ENCODE data around the gene TMEM39A.

TMEM39A gene, protein sequence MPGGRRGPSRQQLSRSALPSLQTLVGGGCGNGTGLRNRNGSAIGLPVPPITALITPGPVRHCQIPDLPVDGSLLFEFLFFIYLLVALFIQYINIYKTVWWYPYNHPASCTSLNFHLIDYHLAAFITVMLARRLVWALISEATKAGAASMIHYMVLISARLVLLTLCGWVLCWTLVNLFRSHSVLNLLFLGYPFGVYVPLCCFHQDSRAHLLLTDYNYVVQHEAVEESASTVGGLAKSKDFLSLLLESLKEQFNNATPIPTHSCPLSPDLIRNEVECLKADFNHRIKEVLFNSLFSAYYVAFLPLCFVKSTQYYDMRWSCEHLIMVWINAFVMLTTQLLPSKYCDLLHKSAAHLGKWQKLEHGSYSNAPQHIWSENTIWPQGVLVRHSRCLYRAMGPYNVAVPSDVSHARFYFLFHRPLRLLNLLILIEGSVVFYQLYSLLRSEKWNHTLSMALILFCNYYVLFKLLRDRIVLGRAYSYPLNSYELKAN

DNA sequence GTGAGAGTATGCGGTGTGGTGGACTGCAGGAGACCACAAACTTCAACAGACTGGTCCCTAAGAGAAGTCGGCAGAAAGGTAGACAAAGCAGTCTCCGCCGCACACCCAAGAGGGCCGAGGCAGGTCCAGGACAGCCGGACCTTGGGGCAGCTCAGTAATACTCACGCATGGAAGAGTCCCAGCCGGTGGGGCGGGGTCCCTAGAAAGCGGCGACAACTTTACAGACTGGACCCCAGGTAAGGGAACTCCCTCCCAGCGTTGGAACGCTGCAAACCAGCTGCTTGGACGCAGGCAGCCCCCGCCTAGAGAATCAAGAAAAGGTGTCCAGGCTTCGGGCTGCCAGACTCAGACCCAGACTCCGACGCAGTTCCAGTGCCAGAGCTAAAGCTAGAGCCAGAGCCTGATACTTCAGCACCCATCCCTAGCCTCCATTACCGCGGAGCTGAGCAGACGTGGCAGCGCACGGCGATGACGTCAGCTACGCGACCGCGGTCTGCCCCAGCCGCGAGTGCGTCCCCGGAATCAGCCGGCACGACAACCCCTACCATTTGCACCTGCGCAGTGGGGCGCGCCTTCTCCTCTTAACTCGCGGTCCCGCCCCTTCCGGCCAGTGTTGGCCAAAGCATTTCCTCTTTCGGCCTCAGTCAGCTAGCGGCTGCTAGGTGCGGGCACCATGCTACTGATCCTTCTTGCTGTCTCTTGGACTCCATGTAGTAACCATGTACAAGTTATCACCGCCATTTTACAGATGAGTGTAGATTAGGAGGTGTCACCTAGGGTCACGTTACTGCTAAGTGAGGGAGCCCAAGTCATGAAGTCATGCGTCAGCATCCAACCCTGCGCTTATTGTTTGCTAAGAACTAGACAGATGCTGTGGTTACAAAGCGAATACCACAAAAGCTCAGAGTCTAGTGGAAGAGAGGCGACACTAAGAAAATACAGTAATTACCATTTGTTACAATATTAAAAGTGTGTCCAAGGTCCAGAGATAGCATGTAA lies at the start of gene TMEM39A:
TMEM39A (minus strand) TSS at position 445 of the 999 bp plus-strand sequence. CDS start 1,541 bp downstream, outside the sequence.
- H3K4me3 ChIP-seq (ENCODE audit: low read depth, low read length), result peak within 1 kb of the TSS; percentile 94
- TF ChIP-seq, protein P1, sequence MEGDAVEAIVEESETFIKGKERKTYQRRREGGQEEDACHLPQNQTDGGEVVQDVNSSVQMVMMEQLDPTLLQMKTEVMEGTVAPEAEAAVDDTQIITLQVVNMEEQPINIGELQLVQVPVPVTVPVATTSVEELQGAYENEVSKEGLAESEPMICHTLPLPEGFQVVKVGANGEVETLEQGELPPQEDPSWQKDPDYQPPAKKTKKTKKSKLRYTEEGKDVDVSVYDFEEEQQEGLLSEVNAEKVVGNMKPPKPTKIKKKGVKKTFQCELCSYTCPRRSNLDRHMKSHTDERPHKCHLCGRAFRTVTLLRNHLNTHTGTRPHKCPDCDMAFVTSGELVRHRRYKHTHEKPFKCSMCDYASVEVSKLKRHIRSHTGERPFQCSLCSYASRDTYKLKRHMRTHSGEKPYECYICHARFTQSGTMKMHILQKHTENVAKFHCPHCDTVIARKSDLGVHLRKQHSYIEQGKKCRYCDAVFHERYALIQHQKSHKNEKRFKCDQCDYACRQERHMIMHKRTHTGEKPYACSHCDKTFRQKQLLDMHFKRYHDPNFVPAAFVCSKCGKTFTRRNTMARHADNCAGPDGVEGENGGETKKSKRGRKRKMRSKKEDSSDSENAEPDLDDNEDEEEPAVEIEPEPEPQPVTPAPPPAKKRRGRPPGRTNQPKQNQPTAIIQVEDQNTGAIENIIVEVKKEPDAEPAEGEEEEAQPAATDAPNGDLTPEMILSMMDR (IDR thresholded peaks at IDR 0.05; ENCODE audit: low read depth, low read length, missing control alignments), result no peak

DNA sequence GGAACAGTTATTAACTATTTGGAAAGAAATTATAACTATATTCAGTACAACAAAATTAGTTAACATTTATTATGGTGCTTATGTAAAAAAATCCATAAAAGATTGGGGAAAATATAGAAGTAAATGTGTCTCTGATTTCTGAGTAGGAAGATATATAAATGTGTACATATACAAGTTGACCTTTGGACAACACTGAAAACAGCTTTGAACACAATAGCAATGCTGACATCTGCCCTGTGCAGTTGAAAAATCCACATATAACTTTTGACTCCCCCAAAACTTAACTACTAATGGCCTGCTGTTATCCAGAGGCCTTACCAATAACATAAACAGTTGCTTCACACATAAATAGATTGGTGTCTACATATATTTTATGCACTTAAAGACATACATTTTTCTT lies 47.3 kb upstream of the TMEM39A start:
- TF ChIP-seq, protein P1 (IDR thresholded peaks at IDR 0.05; ENCODE audit: low read depth, low read length, missing control alignments), result no peak
- DNase-seq (ENCODE audit: low read depth), result no peak
- H3K4me3 ChIP-seq (ENCODE audit: low read depth, low read length), result no peak overlapping the region

More for the DNA sequence above, at the start of gene TMEM39A:
- peak; percentile 95 for DNase-seq (ENCODE audit: low read depth)

DNA sequence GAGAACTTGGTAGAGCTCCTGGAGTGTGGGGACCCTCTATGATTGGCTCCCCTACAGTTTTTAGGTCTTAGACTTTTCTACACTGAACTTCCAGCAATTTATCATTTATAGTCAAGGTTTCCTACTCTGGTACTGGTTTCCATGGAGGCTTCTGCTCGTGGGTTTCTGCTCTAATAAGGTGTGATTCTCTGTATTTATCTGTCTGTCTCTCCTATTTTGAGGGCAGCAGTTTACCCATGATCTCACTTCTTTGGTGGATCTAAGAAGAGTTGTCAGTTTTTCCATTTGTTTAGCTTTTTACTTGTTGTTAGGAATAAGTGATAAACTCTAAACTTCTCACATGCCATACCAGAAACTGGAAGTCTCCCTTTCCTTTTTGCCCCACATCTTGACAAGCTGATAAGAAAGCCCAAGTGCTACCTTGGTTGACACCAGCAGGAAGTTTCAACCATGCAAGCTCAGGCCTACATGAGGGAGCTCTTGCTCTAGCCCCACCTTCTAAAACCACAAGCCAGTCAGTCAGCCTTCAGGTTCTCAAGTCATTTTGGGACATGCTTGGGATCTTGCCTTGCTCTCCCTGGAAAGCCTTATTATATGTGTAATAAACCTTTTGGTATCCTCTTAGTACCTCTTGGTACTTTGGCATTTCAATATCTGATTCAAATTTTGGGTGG lies 44.9 kb upstream of the TMEM39A start:
- TF ChIP-seq, protein P1 (IDR thresholded peaks at IDR 0.05; ENCODE audit: low read depth, low read length, missing control alignments), result no peak
- no peak for DNase-seq (ENCODE audit: low read depth)

DNA sequence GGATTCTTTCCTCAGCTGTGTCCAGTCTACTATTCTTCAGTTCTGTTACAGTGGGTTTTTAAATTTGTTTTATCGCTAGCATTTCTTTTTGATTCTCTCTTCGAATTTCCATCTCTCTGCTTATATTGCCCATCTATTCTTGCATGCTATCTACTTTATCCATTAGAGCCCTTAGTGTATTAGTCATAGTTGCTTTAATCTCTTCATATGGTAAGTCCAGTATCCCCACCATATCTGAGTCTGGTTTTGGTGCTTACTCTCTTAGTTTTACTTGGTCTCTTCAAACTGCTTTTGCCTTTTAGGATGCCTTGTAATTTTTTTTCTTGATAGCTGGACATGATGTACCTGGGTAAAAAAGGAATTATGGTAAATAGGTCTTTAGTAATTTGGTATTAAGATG lies 44.0 kb upstream of the TMEM39A start:
- TF ChIP-seq, protein P1 (IDR thresholded peaks at IDR 0.05; ENCODE audit: low read depth, low read length, missing control alignments), result no peak
- no peak for DNase-seq (ENCODE audit: low read depth)
- no peak overlapping the region for H3K4me3 ChIP-seq (ENCODE audit: low read depth, low read length)

More for the DNA sequence above, 44.9 kb upstream of the TMEM39A start:
- no peak overlapping the region for H3K4me3 ChIP-seq (ENCODE audit: low read depth, low read length)

DNA sequence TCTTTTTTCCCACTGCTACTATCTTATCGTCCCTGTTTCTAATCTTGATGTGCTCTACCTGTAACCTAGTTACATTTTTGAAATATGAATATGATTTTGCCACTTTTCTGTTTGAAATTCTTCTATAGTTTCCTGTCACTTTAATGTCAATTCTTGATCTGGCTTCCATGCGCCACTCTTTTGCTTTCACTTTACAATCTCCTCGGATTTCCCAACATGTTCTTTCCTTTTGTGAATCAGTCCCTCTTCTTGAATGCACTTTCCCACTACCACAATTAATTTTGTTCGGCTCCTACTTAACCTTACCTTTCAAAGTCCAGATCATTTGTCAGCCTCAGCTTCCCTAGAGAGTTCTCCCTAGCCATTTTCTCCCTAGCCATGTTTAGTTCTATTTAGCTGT lies 43.2 kb upstream of the TMEM39A start:
- H3K4me3 ChIP-seq (ENCODE audit: low read depth, low read length), result no peak overlapping the region
- DNase-seq (ENCODE audit: low read depth), result no peak
- TF ChIP-seq, protein P1 (IDR thresholded peaks at IDR 0.05; ENCODE audit: low read depth, low read length, missing control alignments), result no peak

DNA sequence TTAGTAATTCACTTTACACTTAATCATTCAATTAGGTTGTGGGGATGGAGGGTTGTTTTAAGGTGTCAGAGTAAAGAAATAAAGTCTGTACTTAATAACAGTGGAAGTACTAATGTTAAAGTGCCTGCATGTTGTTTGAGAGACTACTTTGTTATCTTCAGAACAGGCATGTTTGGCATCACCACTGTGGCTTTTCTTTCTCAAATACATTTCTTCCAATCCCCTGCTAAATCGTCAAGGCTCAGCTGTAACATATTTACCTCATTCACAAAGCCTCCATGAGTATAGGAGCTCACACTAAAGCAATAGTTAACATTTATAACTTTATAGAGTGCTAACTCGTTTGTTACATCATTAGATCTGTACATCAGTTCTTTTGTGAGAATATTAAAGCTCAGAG lies 37.5 kb upstream of the TMEM39A start:
- no peak overlapping the region; the same call in 1 of the 2 replicates for H3K4me3 ChIP-seq (ENCODE audit: low read depth, low read length)
- TF ChIP-seq, protein P1 (IDR thresholded peaks at IDR 0.05; ENCODE audit: low read depth, low read length, missing control alignments), result no peak

More for the DNA sequence above, 37.5 kb upstream of the TMEM39A start:
- no peak for DNase-seq (ENCODE audit: low read depth)
